Panc1 (cell line): ENCODE results near the gene MCMBP. TPM values are rescaled to one million over a fixed set of nuclear protein-coding genes. Genes with fewer than 3 reads are reported as not detected.

Experiments used
- ATAC-seq: fragments of 200-7000 bp; cut with Tn5 transposase; 2 replicates; pipeline ENCODE4 v1.9.1; 2020; ENCODE audit warnings: mild to moderate bottlenecking, moderate library complexity
- BruUV-seq: library from RNA; stranded (reverse); fragments of 400-500 nt; replicated peaks from 2 replicates; lab custom pipeline; 2021; lab: Mats Ljungman, UMichigan
- CTCF ChIA-PET: fragments of 300-600 bp; sonication (Branson Sonifier 250); formaldehyde crosslinking; loops from one replicate; lab custom pipeline; 2022; ENCODE audit warnings: antibody characterized with exemption; lab: Charles Lee
- POLR2A ChIA-PET: fragments of 300-600 bp; sonication (Branson Sonifier 250); formaldehyde crosslinking; loops from one replicate; lab custom pipeline; 2022; ENCODE audit warnings: antibody characterized with exemption; lab: Charles Lee
- DNase-seq: peaks from one replicate; pipeline ENCODE4 v3.0.0-alpha.2; 2010; ENCODE audit warnings: low read depth, low spot score
- H3K27ac ChIP-seq: 2 replicates; pipeline ENCODE4 v1.5.1; 2011; ENCODE audit warnings: mild to moderate bottlenecking, low read length, inconsistent platforms
- H3K27me3 ChIP-seq: fragments of 200-500 bp; sonication (Bioruptor generic); 2 replicates; pipeline ENCODE4 v1.6.0; 2014; ENCODE audit warnings: low read length, inconsistent platforms; ENCODE audit not compliant: control insufficient read depth, insufficient read depth
- H3K36me3 ChIP-seq: fragments of 200-500 bp; sonication (Bioruptor generic); 2 replicates; pipeline ENCODE4 v1.5.1; 2014; ENCODE audit warnings: inconsistent platforms, mild to moderate bottlenecking, low read length, moderate library complexity; ENCODE audit not compliant: control insufficient read depth, insufficient read depth
- H3K4me1 ChIP-seq: 2 replicates; pipeline ENCODE4 v1.5.1; 2011; ENCODE audit warnings: inconsistent platforms, mild to moderate bottlenecking, low read length, moderate library complexity; ENCODE audit not compliant: control insufficient read depth, insufficient read depth
- H3K4me3 ChIP-seq, 2 experiments: 2 replicates each; pipeline ENCODE4 v1.5.1; 2011 to 2012; ENCODE audit warnings: low read depth in 2 of 2, low read length in 2 of 2, mild to moderate bottlenecking in 2 of 2, inconsistent platforms in 1 of 2, moderate library complexity in 1 of 2
- H3K9me3 ChIP-seq: fragments of 200-500 bp; sonication (Bioruptor generic); 2 replicates; pipeline ENCODE4 v1.5.1; 2014; ENCODE audit warnings: low read depth, mild to moderate bottlenecking, inconsistent platforms, low read length, moderate library complexity; ENCODE audit not compliant: control insufficient read depth, insufficient read depth
- POLR2AphosphoS5 ChIP-seq: IDR thresholded peaks from 2 replicates; pipeline ENCODE4 v1.6.1; 2012; ENCODE audit warnings: mild to moderate bottlenecking, low read depth, low read length, moderate library complexity
- REST ChIP-seq, 2 experiments: IDR thresholded peaks; 2 replicates each; pipeline ENCODE4 v1.6.1; 2011 to 2012; ENCODE audit warnings: low read depth in 2 of 2, control low read depth in 1 of 2, low read length in 1 of 2, mild to moderate bottlenecking in 1 of 2, moderate library complexity in 1 of 2; ENCODE audit not compliant: insufficient read depth in 1 of 2
- SIN3A ChIP-seq: IDR thresholded peaks from 2 replicates; pipeline ENCODE4 v1.6.1; 2012; ENCODE audit warnings: low read depth, mild to moderate bottlenecking, low read length, moderate library complexity, borderline replicate concordance; ENCODE audit not compliant: insufficient read depth
- TCF7L2 ChIP-seq: IDR thresholded peaks from 2 replicates; pipeline ENCODE4 v1.6.1; 2011; ENCODE audit warnings: mild to moderate bottlenecking, low read depth, low read length, inconsistent platforms
- in situ Hi-C: cut with HindIII; loops from 2 replicates; pipeline ENCODE4 v1.10.0; 2016; ENCODE audit warnings: low sequenced_read_pairs, low pct_unique_long_range_greater_than_20kb
- intact Hi-C: fragments of 100-400 bp; cut with micrococcal nuclease; formaldehyde crosslinking; loops from one replicate; pipeline ENCODE4 v1.10.0; 2022; ENCODE audit not compliant: unreplicated experiment
- total RNA-seq: library from RNA; stranded (reverse); gene quantifications from one replicate; pipeline ENCODE4 v1.2.1, GENCODE V29; 2021; ENCODE audit not compliant: unreplicated experiment
- TF ChIP-seq, protein P1 (sequence below): fragments of 450-650 bp; IDR thresholded peaks from 2 replicates; pipeline ENCODE4 v1.5.1; 2017; ENCODE audit warnings: mild to moderate bottlenecking

MCMBP gene
- total RNA-seq, 1 experiment from 2014 or later, result 94.5 TPM

- intact Hi-C loops (loop anchor here (5.0 kb wide), 1 partner anchor 174 kb away; no protein-coding TSS in a partner anchor), in situ Hi-C loops (no loop called here)
- H3K4me3 ChIP-seq, result no peak overlapping the region
- BruUV-seq, result no TSS peak
- ATAC-seq (no peak), DNase-seq (no peak)
- TF ChIP-seq SIN3A (no peak), TCF7L2 (no peak), POLR2AphosphoS5 (no peak), REST (IDR thresholded peaks at IDR 0.05; ENCODE audit: insufficient read depth in 1 of 2, low read depth in 2 of 2, low read length in 1 of 2) (no peak)
- TF ChIP-seq, protein P1, sequence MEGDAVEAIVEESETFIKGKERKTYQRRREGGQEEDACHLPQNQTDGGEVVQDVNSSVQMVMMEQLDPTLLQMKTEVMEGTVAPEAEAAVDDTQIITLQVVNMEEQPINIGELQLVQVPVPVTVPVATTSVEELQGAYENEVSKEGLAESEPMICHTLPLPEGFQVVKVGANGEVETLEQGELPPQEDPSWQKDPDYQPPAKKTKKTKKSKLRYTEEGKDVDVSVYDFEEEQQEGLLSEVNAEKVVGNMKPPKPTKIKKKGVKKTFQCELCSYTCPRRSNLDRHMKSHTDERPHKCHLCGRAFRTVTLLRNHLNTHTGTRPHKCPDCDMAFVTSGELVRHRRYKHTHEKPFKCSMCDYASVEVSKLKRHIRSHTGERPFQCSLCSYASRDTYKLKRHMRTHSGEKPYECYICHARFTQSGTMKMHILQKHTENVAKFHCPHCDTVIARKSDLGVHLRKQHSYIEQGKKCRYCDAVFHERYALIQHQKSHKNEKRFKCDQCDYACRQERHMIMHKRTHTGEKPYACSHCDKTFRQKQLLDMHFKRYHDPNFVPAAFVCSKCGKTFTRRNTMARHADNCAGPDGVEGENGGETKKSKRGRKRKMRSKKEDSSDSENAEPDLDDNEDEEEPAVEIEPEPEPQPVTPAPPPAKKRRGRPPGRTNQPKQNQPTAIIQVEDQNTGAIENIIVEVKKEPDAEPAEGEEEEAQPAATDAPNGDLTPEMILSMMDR, result no peak
- no peaks in the 10 kb centered on the region for H3K9me3 ChIP-seq
- H3K36me3 ChIP-seq, result peaks cover 18% of the 10 kb centered on the region
- no peaks in the 10 kb centered on the region for H3K27me3 ChIP-seq
- H3K27ac ChIP-seq, result no peak overlapping the region
- H3K4me1 ChIP-seq, result peaks cover 17% of the 10 kb centered on the region
- CTCF ChIA-PET, result interaction anchor here (2.2 kb wide), 1 partner anchor 110 kb away, joined by 26 read pairs; no protein-coding TSS in a partner anchor
- POLR2A ChIA-PET, result interaction anchor here (0.5 kb wide), 1 partner anchor 10 kb away, joined by 3 read pairs; no protein-coding TSS in a partner anchor
Measured at GRCh38 chr10:119860866-119861607, 11.6 kb downstream of the MCMBP start.

- in situ Hi-C loops (no loop called here), intact Hi-C loops (loop anchor here (2.0 to 10.0 kb wide), 3 partner anchors 109 to 255 kb away; no protein-coding TSS in a partner anchor)
- ATAC-seq (peak; percentile 69), DNase-seq (no peak)
- Histone ChIP-seq H3K9me3 (no peaks in the 10 kb centered on the region), H3K27ac (no peak overlapping the region), H3K4me3 (no peak overlapping the region), H3K36me3 (peaks cover 18% of the 10 kb centered on the region), H3K4me1 (peaks cover 17% of the 10 kb centered on the region), H3K27me3 (no peaks in the 10 kb centered on the region)
- TF ChIP-seq, protein P1, result peak; percentile 71; the same call in 1 of the 2 replicates
- no peak for TF ChIP-seq SIN3A
- ChIA-PET CTCF (interaction anchor here (0.5 to 2.2 kb wide), 5 partner anchors 13 to 181 kb away, joined by 3 to 26 read pairs (median 4); partner anchors contain the start of gene MCMBP), POLR2A (interaction anchor here (0.6 to 0.9 kb wide), 2 partner anchors 12 to 200 kb away, joined by 3 to 4 read pairs; no protein-coding TSS in a partner anchor)
- no TSS peak for BruUV-seq
Measured at GRCh38 chr10:119859420-119860258, 13.0 kb downstream of the MCMBP start.
